ENCODE data around the gene MEP1B. TPM values are rescaled to one million over a fixed set of nuclear protein-coding genes. Genes with fewer than 3 reads are reported as not detected.

MEP1B gene
- total and polyA plus RNA-seq, 2 donors (not counting 1 experiment from before 2014, with no cell fraction given), result 0.03 TPM; not detected in 1

DNA sequence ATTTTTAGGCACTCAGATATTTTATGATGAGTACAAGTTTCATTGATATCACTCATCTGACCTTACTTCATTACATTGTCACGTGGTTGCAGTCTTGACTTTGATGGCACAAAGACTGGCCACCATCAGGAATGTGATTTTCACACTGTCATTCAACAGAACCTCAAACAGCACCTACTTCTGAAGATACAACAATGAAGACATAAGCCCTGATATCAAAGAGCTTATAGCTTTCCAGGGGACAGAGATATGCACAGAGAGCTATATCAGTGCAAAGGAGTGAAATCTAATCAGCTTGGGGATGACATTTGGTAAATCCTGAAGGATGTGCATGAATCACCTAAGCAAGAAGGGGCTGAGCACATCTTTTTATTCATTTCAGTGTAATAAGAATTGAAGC, 72.3 kb downstream of the MEP1B start:
- H3K4me3 ChIP-seq (ENCODE audit: control extremely low read depth in 1 of 5, extremely low read depth in 1 of 5, insufficient read depth in 1 of 5, low read depth in 2 of 5, low read length in 4 of 5), result no peak overlapping the region
- no peaks in the 10 kb centered on the region for H3K4me1 ChIP-seq (ENCODE audit: control insufficient read depth in 2 of 2, insufficient read depth in 2 of 2, low read length in 2 of 2)
- H3K27me3 ChIP-seq (replicated peaks in 1 of 4; ENCODE audit: control extremely low read depth in 1 of 4, control insufficient read depth in 3 of 4, insufficient read depth in 4 of 4, low read length in 3 of 4), result no peaks in the 10 kb centered on the region
- Mint-ChIP-seq H3K27ac (no peak overlapping the region), H3K4me1 (no peaks in the 10 kb centered on the region), H3K9me3 (ENCODE audit: insufficient read depth) (no peaks in the 10 kb centered on the region), H3K27me3 (peaks cover 19% of the 10 kb centered on the region), H3K4me3 (no peak overlapping the region)
- intact Hi-C loops (cut with micrococcal nuclease), result no loop called here
- no peaks in the 10 kb centered on the region for H3K9me3 ChIP-seq (ENCODE audit: control extremely low read depth in 1 of 3, control insufficient read depth in 2 of 3, insufficient read depth in 1 of 3, low read length in 2 of 3)
- H3K9ac ChIP-seq (ENCODE audit: low read length), result no peak overlapping the region
- H3K79me2 ChIP-seq (ENCODE audit: control insufficient read depth, insufficient read depth, low read length), result no peaks in the 10 kb centered on the region
- TF ChIP-seq, protein P1, sequence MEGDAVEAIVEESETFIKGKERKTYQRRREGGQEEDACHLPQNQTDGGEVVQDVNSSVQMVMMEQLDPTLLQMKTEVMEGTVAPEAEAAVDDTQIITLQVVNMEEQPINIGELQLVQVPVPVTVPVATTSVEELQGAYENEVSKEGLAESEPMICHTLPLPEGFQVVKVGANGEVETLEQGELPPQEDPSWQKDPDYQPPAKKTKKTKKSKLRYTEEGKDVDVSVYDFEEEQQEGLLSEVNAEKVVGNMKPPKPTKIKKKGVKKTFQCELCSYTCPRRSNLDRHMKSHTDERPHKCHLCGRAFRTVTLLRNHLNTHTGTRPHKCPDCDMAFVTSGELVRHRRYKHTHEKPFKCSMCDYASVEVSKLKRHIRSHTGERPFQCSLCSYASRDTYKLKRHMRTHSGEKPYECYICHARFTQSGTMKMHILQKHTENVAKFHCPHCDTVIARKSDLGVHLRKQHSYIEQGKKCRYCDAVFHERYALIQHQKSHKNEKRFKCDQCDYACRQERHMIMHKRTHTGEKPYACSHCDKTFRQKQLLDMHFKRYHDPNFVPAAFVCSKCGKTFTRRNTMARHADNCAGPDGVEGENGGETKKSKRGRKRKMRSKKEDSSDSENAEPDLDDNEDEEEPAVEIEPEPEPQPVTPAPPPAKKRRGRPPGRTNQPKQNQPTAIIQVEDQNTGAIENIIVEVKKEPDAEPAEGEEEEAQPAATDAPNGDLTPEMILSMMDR (IDR thresholded peaks at IDR 0.05), result no peak
- TF ChIP-seq EZH2 (IDR thresholded peaks at IDR 0.05; ENCODE audit: borderline replicate concordance, insufficient read depth, low read depth, low read length, poor library complexity, severe bottlenecking), result no peak
- ATAC-seq (ENCODE audit: low read depth) (no peak), DNase-seq (no peak)
- H2AFZ ChIP-seq (ENCODE audit: insufficient read depth, low read depth, low read length, poor library complexity, severe bottlenecking), result no peak overlapping the region
- ChIA-PET CTCF (no interaction called here), POLR2A (no interaction called here)
- H3K4me2 ChIP-seq (replicated peaks; ENCODE audit: low read depth, low read length, poor library complexity, severe bottlenecking), result no peak overlapping the region
- no CpG with 5 or more reads among the region's 1 CpG for WGBS (ENCODE audit: insufficient coverage)
- no peaks in the 10 kb centered on the region for H3K36me3 ChIP-seq (replicated peaks in 1 of 2; ENCODE audit: control extremely low read depth in 1 of 2, control insufficient read depth in 1 of 2, extremely low read depth in 1 of 2, insufficient read depth in 2 of 2, low read length in 1 of 2)
- no peak overlapping the region for H3K27ac ChIP-seq (ENCODE audit: low read length in 2 of 2)
- no peaks in the 10 kb centered on the region for H4K20me1 ChIP-seq (ENCODE audit: control insufficient read depth, insufficient read depth, low read length, poor library complexity, severe bottlenecking)

DNA sequence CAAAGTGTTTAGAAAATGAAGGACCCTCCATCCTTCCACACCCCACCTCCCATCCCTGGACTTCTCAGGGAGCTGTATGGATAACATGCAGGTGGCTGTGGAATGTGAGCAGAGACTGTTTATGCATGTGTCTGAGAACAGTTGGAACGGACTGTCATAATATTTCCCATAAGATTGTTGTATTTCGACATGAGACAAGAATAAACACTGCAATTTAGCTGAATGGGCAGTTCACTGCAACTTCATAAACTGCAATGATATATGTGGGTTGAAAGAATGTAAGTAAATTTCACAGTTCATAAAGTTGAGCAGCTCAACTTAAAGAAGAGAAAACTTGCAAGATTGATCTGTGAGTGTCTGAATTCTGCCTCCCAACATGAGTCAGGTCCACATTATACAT, 74.6 kb downstream of the MEP1B start:
- H3K27ac ChIP-seq (ENCODE audit: low read length in 2 of 2), result no peak overlapping the region
- H3K4me1 ChIP-seq (ENCODE audit: control insufficient read depth in 2 of 2, insufficient read depth in 2 of 2, low read length in 2 of 2), result no peaks in the 10 kb centered on the region
- H3K27me3 ChIP-seq (replicated peaks in 1 of 4; ENCODE audit: control extremely low read depth in 1 of 4, control insufficient read depth in 3 of 4, insufficient read depth in 4 of 4, low read length in 3 of 4), result no peaks in the 10 kb centered on the region
- H3K9ac ChIP-seq (ENCODE audit: low read length), result no peak overlapping the region
- Mint-ChIP-seq H3K27me3 (peaks cover 14% of the 10 kb centered on the region), H3K4me1 (no peaks in the 10 kb centered on the region), H3K4me3 (no peak overlapping the region), H3K27ac (no peak overlapping the region), H3K9me3 (ENCODE audit: insufficient read depth) (no peaks in the 10 kb centered on the region)
- H3K4me2 ChIP-seq (replicated peaks; ENCODE audit: low read depth, low read length, poor library complexity, severe bottlenecking), result no peak overlapping the region
- H3K9me3 ChIP-seq (ENCODE audit: control extremely low read depth in 1 of 3, control insufficient read depth in 2 of 3, insufficient read depth in 1 of 3, low read length in 2 of 3), result no peaks in the 10 kb centered on the region
- no peak for TF ChIP-seq EZH2 (IDR thresholded peaks at IDR 0.05; ENCODE audit: borderline replicate concordance, insufficient read depth, low read depth, low read length, poor library complexity, severe bottlenecking)
- TF ChIP-seq, protein P1 (IDR thresholded peaks at IDR 0.05), result no peak
- WGBS (ENCODE audit: insufficient coverage), result no CpG with 5 or more reads among the region's 2 CpGs
- H3K4me3 ChIP-seq (ENCODE audit: control extremely low read depth in 1 of 5, extremely low read depth in 1 of 5, insufficient read depth in 1 of 5, low read depth in 2 of 5, low read length in 4 of 5), result no peak overlapping the region
- H3K79me2 ChIP-seq (ENCODE audit: control insufficient read depth, insufficient read depth, low read length), result no peaks in the 10 kb centered on the region
- CTCF ChIA-PET, result no interaction called here
- no peaks in the 10 kb centered on the region for H3K36me3 ChIP-seq (replicated peaks in 1 of 2; ENCODE audit: control extremely low read depth in 1 of 2, control insufficient read depth in 1 of 2, extremely low read depth in 1 of 2, insufficient read depth in 2 of 2, low read length in 1 of 2)
- H2AFZ ChIP-seq (ENCODE audit: insufficient read depth, low read depth, low read length, poor library complexity, severe bottlenecking), result no peak overlapping the region
- intact Hi-C loops (cut with micrococcal nuclease), result no loop called here
- DNase-seq, result no peak
- ATAC-seq (ENCODE audit: low read depth), result no peak
- POLR2A ChIA-PET, result no interaction called here
- H4K20me1 ChIP-seq (ENCODE audit: control insufficient read depth, insufficient read depth, low read length, poor library complexity, severe bottlenecking), result no peaks in the 10 kb centered on the region

Data from B cell (primary cell).